PC-9 (cell line): ENCODE results near the gene ZDHHC6. TPM values are rescaled to one million over a fixed set of nuclear protein-coding genes. Genes with fewer than 3 reads are reported as not detected.

Experiments used
- BruUV-seq: library from RNA; stranded (reverse); fragments of 400-500 nt; replicated peaks from 2 replicates; lab custom pipeline; 2021; lab: Mats Ljungman, UMichigan
- CTCF ChIA-PET: fragments of 300-600 bp; sonication (Branson Sonifier 250); formaldehyde crosslinking; loops from one replicate; lab custom pipeline; 2022; ENCODE audit warnings: antibody characterized with exemption; lab: Charles Lee
- POLR2A ChIA-PET: fragments of 300-600 bp; sonication (Branson Sonifier 250); formaldehyde crosslinking; loops from one replicate; lab custom pipeline; 2022; ENCODE audit warnings: antibody characterized with exemption; ENCODE audit not compliant: unreplicated experiment; lab: Charles Lee
- DNase-seq, 2 experiments: peaks; one replicate each; pipeline versions ENCODE4 v3.0.0 to v3.0.0-alpha.2; 2015 to 2022; ENCODE audit warnings: mixed read lengths in 1 of 2
- H2AFZ ChIP-seq: fragments of 200-600 bp; sonication (generic); 2 replicates; pipeline ENCODE4 v1.8.1; 2017; ENCODE audit warnings: antibody characterized with exemption
- H3F3A ChIP-seq: fragments of 200-600 bp; sonication (generic); 2 replicates; pipeline ENCODE4 v1.8.1; 2017; ENCODE audit warnings: antibody characterized with exemption, mild to moderate bottlenecking, low read depth; ENCODE audit not compliant: insufficient read depth
- H3K27ac ChIP-seq: fragments of 200-600 bp; sonication (generic); 2 replicates; pipeline ENCODE4 v1.6.1; 2016; ENCODE audit warnings: mixed run types
- H3K27me3 ChIP-seq: fragments of 200-600 bp; sonication (generic); 2 replicates; pipeline ENCODE4 v1.6.1; 2016; ENCODE audit warnings: low read depth, mixed run types; ENCODE audit not compliant: insufficient read depth
- H3K36me3 ChIP-seq: fragments of 200-600 bp; sonication (generic); 2 replicates; pipeline ENCODE4 v1.6.1; 2016; ENCODE audit warnings: low read depth, mixed run types
- H3K4me1 ChIP-seq: fragments of 200-600 bp; sonication (generic); replicated peaks from 2 replicates; pipeline ENCODE4 v1.6.1; 2016; ENCODE audit warnings: mixed run types; ENCODE audit not compliant: insufficient read depth
- H3K4me2 ChIP-seq: fragments of 200-600 bp; sonication (generic); 2 replicates; pipeline ENCODE4 v1.6.1; 2017; ENCODE audit warnings: mixed run types
- H3K4me3 ChIP-seq: fragments of 200-600 bp; sonication (generic); 2 replicates; pipeline ENCODE4 v1.6.1; 2016; ENCODE audit warnings: mixed run types
- H3K79me2 ChIP-seq: fragments of 200-600 bp; sonication (generic); 2 replicates; pipeline ENCODE4 v1.6.1; 2017; ENCODE audit warnings: low read depth, mixed run types
- H3K9me2 ChIP-seq: fragments of 200-600 bp; sonication (generic); 2 replicates; pipeline ENCODE4 v1.8.1; 2017; ENCODE audit warnings: mild to moderate bottlenecking; ENCODE audit not compliant: insufficient read depth
- H3K9me3 ChIP-seq: fragments of 200-600 bp; sonication (generic); 2 replicates; pipeline ENCODE4 v1.8.1; 2016; ENCODE audit warnings: low read depth; ENCODE audit not compliant: insufficient read depth
- H4K20me1 ChIP-seq: fragments of 200-600 bp; sonication (generic); 2 replicates; pipeline ENCODE4 v1.8.1; 2017; ENCODE audit not compliant: insufficient read depth
- CTCF ChIP-seq: fragments of 200-600 bp; sonication (generic); conservative IDR thresholded peaks from 2 replicates; pipeline ENCODE4 v1.6.1; 2017; ENCODE audit warnings: mixed run types, antibody characterized with exemption, mild to moderate bottlenecking, moderate library complexity
- EZH2 ChIP-seq: fragments of 200-600 bp; sonication (generic); IDR thresholded peaks from 2 replicates; pipeline ENCODE4 v1.8.0; 2017; ENCODE audit warnings: antibody characterized with exemption, low read depth
- intact Hi-C: fragments of 100-400 bp; cut with micrococcal nuclease; formaldehyde crosslinking; loops from one replicate; pipeline ENCODE4 v1.10.0; 2022; ENCODE audit not compliant: unreplicated experiment
- total RNA-seq: library from RNA; stranded (reverse); gene quantifications from 2 replicates; pipeline ENCODE4 v1.2.3, GENCODE V29; 2021

Gene ZDHHC6
- total RNA-seq, 1 experiment from 2014 or later: 24.2 TPM

GRCh38 chr10:112404617-112405016 is 42.1 kb downstream of the ZDHHC6 start:
- Histone ChIP-seq H4K20me1 (no peaks in the 10 kb centered on the region), H3K4me3 (peak overlapping the region; percentile 33), H3K27ac (peak overlapping the region; percentile 99), H3K4me1 (peaks cover 43% of the 10 kb centered on the region), H3K9me3 (no peaks in the 10 kb centered on the region), H3K36me3 (peaks cover 27% of the 10 kb centered on the region), H3F3A (peaks cover 27% of the 10 kb centered on the region), H2AFZ (no peak overlapping the region), H3K79me2 (peaks cover 7% of the 10 kb centered on the region; the same call in 1 of the 2 replicates), H3K27me3 (no peaks in the 10 kb centered on the region), H3K4me2 (peak overlapping the region; percentile 75), H3K9me2 (no peaks in the 10 kb centered on the region)
- intact Hi-C loops: loop anchor here (2.0 to 5.0 kb wide), 2 partner anchors 22 to 42 kb away; no protein-coding TSS in a partner anchor
- CTCF ChIA-PET: no interaction called here
- DNase-seq: peak; percentile 22 to 92
- no peak for TF ChIP-seq EZH2
- TF ChIP-seq CTCF: no peak
- POLR2A ChIA-PET: no interaction called here
- no TSS peak for BruUV-seq

GRCh38 chr10:112402917-112403316 is 43.8 kb downstream of the ZDHHC6 start:
- Histone ChIP-seq H3K27ac (peak overlapping the region; percentile 99), H3F3A (peaks cover 27% of the 10 kb centered on the region), H3K4me1 (peaks cover 43% of the 10 kb centered on the region), H3K36me3 (peaks cover 18% of the 10 kb centered on the region), H3K27me3 (no peaks in the 10 kb centered on the region), H4K20me1 (no peaks in the 10 kb centered on the region), H3K4me3 (no peak overlapping the region), H2AFZ (no peak overlapping the region), H3K9me3 (no peaks in the 10 kb centered on the region), H3K79me2 (peaks cover 7% of the 10 kb centered on the region; the same call in 1 of the 2 replicates), H3K9me2 (no peaks in the 10 kb centered on the region), H3K4me2 (no peak overlapping the region)
- TF ChIP-seq EZH2 (no peak), CTCF (no peak)
- ChIA-PET POLR2A (no interaction called here), CTCF (no interaction called here)
- no TSS peak for BruUV-seq
- no peak for DNase-seq
- intact Hi-C loops: loop anchor here (5.0 kb wide), 1 partner anchor 41 kb away; no protein-coding TSS in a partner anchor

- H3K4me2 ChIP-seq: no peak overlapping the region
- H2AFZ ChIP-seq: no peak overlapping the region
- 0 out of 2 replicates have a peak, but pooled peaks cover 10% of the 10 kb centered on the region for H3K79me2 ChIP-seq
- CTCF ChIA-PET: interaction anchor here (0.6 kb wide), 1 partner anchor 1714 kb away, joined by 3 read pairs; no protein-coding TSS in a partner anchor
- no peaks in the 10 kb centered on the region for H3K27me3 ChIP-seq
- peaks cover 10% of the 10 kb centered on the region; the same call in 1 of the 2 replicates for H3K36me3 ChIP-seq
- no peak for DNase-seq
- no TSS peak for BruUV-seq
- H3F3A ChIP-seq: no peaks in the 10 kb centered on the region
- intact Hi-C loops: no loop called here
- H3K4me1 ChIP-seq: peaks cover 3% of the 10 kb centered on the region; the same call in 1 of the 2 replicates
- H3K9me2 ChIP-seq: no peaks in the 10 kb centered on the region
- no peak overlapping the region for H3K4me3 ChIP-seq
- H4K20me1 ChIP-seq: no peaks in the 10 kb centered on the region
- H3K9me3 ChIP-seq: no peaks in the 10 kb centered on the region
- no peak overlapping the region for H3K27ac ChIP-seq
- no peak for TF ChIP-seq EZH2
- TF ChIP-seq CTCF: no peak
- POLR2A ChIA-PET: no interaction called here
Observed at GRCh38 chr10:112397592-112397991, 49.1 kb downstream of the ZDHHC6 start.
